H1 (cell line): Measurements from ENCODE around the gene VIPR1. TPM values are rescaled to one million over a fixed set of nuclear protein-coding genes. Genes with fewer than 3 reads are reported as not detected.

Experiments used
- CTCF ChIA-PET: fragments of 300-600 bp; sonication (Branson Sonifier 250); formaldehyde crosslinking; loops from one replicate; lab custom pipeline; 2021; ENCODE audit not compliant: partially characterized antibody; lab: Charles Lee
- POLR2A ChIA-PET: fragments of 300-600 bp; sonication (Branson Sonifier 250); formaldehyde crosslinking; loops from one replicate; lab custom pipeline; 2021; ENCODE audit warnings: inconsistent platforms; ENCODE audit not compliant: partially characterized antibody; lab: Charles Lee
- DNase-seq, 2 experiments: peaks; one replicate each; pipeline versions ENCODE4 v3.0.0 to v3.0.0-alpha.2; 2010 to 2022; ENCODE audit warnings: low spot score in 2 of 2, low read depth in 1 of 2, mixed read lengths in 1 of 2
- FAIRE-seq: peaks from 2 replicates; lab custom pipeline; 2011; peaks lifted over from hg19 to GRCh38; lab: Jason Lieb, UNC
- H2AFZ ChIP-seq: 2 replicates; pipeline ENCODE4 v1.8.1; 2012; ENCODE audit warnings: low read length, inconsistent platforms
- H2AK5ac ChIP-seq: 2 replicates; pipeline ENCODE4 v1.6.1; 2013; ENCODE audit warnings: low read depth, low read length
- H2BK120ac ChIP-seq: replicated peaks from 2 replicates; pipeline ENCODE3; 2013; ENCODE audit warnings: low read depth, low read length, inconsistent platforms
- H2BK12ac ChIP-seq: 2 replicates; pipeline ENCODE4 v1.6.1; 2013; ENCODE audit warnings: low read depth, low read length
- H2BK15ac ChIP-seq: 2 replicates; pipeline ENCODE4 v1.6.1; 2013; ENCODE audit warnings: low read length
- H2BK20ac ChIP-seq: 2 replicates; pipeline ENCODE4 v1.6.1; 2013; ENCODE audit warnings: low read length
- H2BK5ac ChIP-seq: 2 replicates; pipeline ENCODE4 v1.6.1; 2013; ENCODE audit warnings: low read depth, low read length
- H3K14ac ChIP-seq: 2 replicates; pipeline ENCODE4 v1.6.1; 2013; ENCODE audit warnings: inconsistent platforms; ENCODE audit not compliant: insufficient read length
- H3K18ac ChIP-seq: 2 replicates; pipeline ENCODE4 v1.6.1; 2013; ENCODE audit warnings: low read length; ENCODE audit errors: extremely low read depth
- H3K23ac ChIP-seq: 2 replicates; pipeline ENCODE4 v1.6.1; 2013; ENCODE audit warnings: inconsistent platforms; ENCODE audit not compliant: insufficient read length
- H3K23me2 ChIP-seq: 2 replicates; pipeline ENCODE4 v1.6.1; 2013; ENCODE audit warnings: low read depth, low read length
- H3K27ac ChIP-seq: 2 replicates; pipeline ENCODE4 v1.6.1; 2011; ENCODE audit warnings: low read depth, low read length, inconsistent platforms
- H3K27me3 ChIP-seq, 4 experiments: replicated peaks in 1 of 4; 1 replicate in 1 of 4; 2 replicates in 3 of 4; pipeline versions ENCODE4 v1.6.1 to v1.8.1; 2011 to 2013; ENCODE audit warnings: low read length in 3 of 4, mild to moderate bottlenecking in 3 of 4, inconsistent platforms in 2 of 4, mixed read lengths in 2 of 4, moderate library complexity in 1 of 4; ENCODE audit not compliant: control insufficient read depth in 3 of 4, insufficient read depth in 3 of 4; ENCODE audit errors: extremely low read depth in 1 of 4
- H3K36me3 ChIP-seq, 4 experiments: 2 replicates each; pipeline versions ENCODE4 v1.6.1 to v1.8.1; 2011 to 2013; ENCODE audit warnings: mild to moderate bottlenecking in 4 of 4, low read length in 3 of 4, moderate library complexity in 2 of 4, control low read depth in 1 of 4, inconsistent platforms in 1 of 4; ENCODE audit not compliant: insufficient read depth in 4 of 4, control insufficient read depth in 2 of 4
- H3K4ac ChIP-seq: replicated peaks from 2 replicates; pipeline ENCODE3; 2013; ENCODE audit warnings: low read length, low read depth, mixed read lengths, inconsistent platforms; ENCODE audit not compliant: insufficient read length
- H3K4me1 ChIP-seq, 4 experiments: replicated peaks in 1 of 4; 1 replicate in 1 of 4; 2 replicates in 3 of 4; pipeline versions ENCODE4 v1.6.1 to v1.8.1; 2011 to 2013; ENCODE audit warnings: low read length in 3 of 4, inconsistent platforms in 2 of 4, mixed read lengths in 1 of 4; ENCODE audit not compliant: insufficient read depth in 4 of 4, control insufficient read depth in 3 of 4
- H3K4me2 ChIP-seq, 2 experiments: 2 replicates each; pipeline versions ENCODE4 v1.6.1 to v1.8.1; 2011 to 2013; ENCODE audit warnings: low read depth in 2 of 2, low read length in 2 of 2, control low read depth in 1 of 2, inconsistent platforms in 1 of 2, mild to moderate bottlenecking in 1 of 2; ENCODE audit not compliant: insufficient read depth in 1 of 2
- H3K4me3 ChIP-seq, 4 experiments: fragments of 200-600, 300-600 bp in 1 of 4; sonication (generic), shearing (Covaris generic), sonication (Bioruptor Twin) in 1 of 4; 2 replicates each; pipeline versions ENCODE4 v1.5.1 to v1.8.1; 2011 to 2016; ENCODE audit warnings: low read length in 4 of 4, low read depth in 3 of 4, control low read depth in 2 of 4, inconsistent platforms in 2 of 4, mild to moderate bottlenecking in 2 of 4, mixed read lengths in 1 of 4, moderate library complexity in 1 of 4; ENCODE audit not compliant: insufficient read depth in 2 of 4; ENCODE audit errors: extremely low read depth in 1 of 4
- H3K56ac ChIP-seq: replicated peaks from 2 replicates; pipeline ENCODE3; 2013; ENCODE audit warnings: low read depth, mild to moderate bottlenecking, mixed read lengths, low read length, inconsistent platforms; ENCODE audit not compliant: insufficient read length
- H3K79me1 ChIP-seq: 2 replicates; pipeline ENCODE4 v1.6.1; 2013; ENCODE audit warnings: low read depth, low read length, control low read depth
- H3K79me2 ChIP-seq, 2 experiments: 2 replicates each; pipeline versions ENCODE4 v1.6.1 to v1.8.1; 2012 to 2013; ENCODE audit warnings: low read length in 2 of 2, mild to moderate bottlenecking in 2 of 2, inconsistent platforms in 1 of 2; ENCODE audit not compliant: insufficient read depth in 2 of 2, control insufficient read depth in 1 of 2
- H3K9ac ChIP-seq, 4 experiments: replicated peaks in 1 of 4; 1 replicate in 1 of 4; 2 replicates in 3 of 4; pipeline versions ENCODE4 v1.6.1 to v1.8.1; 2011 to 2013; ENCODE audit warnings: low read depth in 3 of 4, low read length in 3 of 4, control low read depth in 2 of 4, mild to moderate bottlenecking in 2 of 4, moderate library complexity in 2 of 4, inconsistent platforms in 1 of 4; ENCODE audit errors: extremely low read depth in 1 of 4
- H3K9me3 ChIP-seq, 2 experiments: 2 replicates each; pipeline versions ENCODE4 v1.6.1 to v1.8.1; 2012 to 2013; ENCODE audit warnings: mild to moderate bottlenecking in 2 of 2, moderate library complexity in 2 of 2, control low read depth in 1 of 2, inconsistent platforms in 1 of 2, low read depth in 1 of 2, low read length in 1 of 2, mixed read lengths in 1 of 2; ENCODE audit not compliant: insufficient read depth in 2 of 2
- H4K20me1 ChIP-seq, 2 experiments: replicated peaks in 1 of 2; 2 replicates each; pipeline versions ENCODE3 to v1.8.1; 2011 to 2013; ENCODE audit warnings: inconsistent platforms in 2 of 2, low read length in 2 of 2, mild to moderate bottlenecking in 1 of 2; ENCODE audit not compliant: insufficient read depth in 2 of 2, control insufficient read depth in 1 of 2
- H4K5ac ChIP-seq: 2 replicates; pipeline ENCODE4 v1.6.1; 2013; ENCODE audit warnings: low read length, low read depth, mixed read lengths, inconsistent platforms; ENCODE audit not compliant: insufficient read length
- H4K8ac ChIP-seq: 2 replicates; pipeline ENCODE4 v1.8.0; 2013; ENCODE audit warnings: mild to moderate bottlenecking, moderate library complexity, low read length, inconsistent platforms; ENCODE audit not compliant: insufficient read depth; ENCODE audit errors: extremely low read depth
- H4K91ac ChIP-seq: replicated peaks from 2 replicates; pipeline ENCODE3; 2013; ENCODE audit warnings: low read length, mixed read lengths, inconsistent platforms; ENCODE audit not compliant: insufficient read length
- EP300 ChIP-seq, 2 experiments: IDR thresholded peaks; 1 replicate in 1 of 2; 2 replicates in 1 of 2; pipeline ENCODE4 v1.6.1; 2011 to 2012; ENCODE audit warnings: low read depth in 2 of 2, low read length in 2 of 2, mild to moderate bottlenecking in 2 of 2, borderline replicate concordance in 1 of 2, inconsistent platforms in 1 of 2, moderate library complexity in 1 of 2
- KDM1A ChIP-seq: fragments of 200-600, 300-600 bp; sonication (generic); IDR thresholded peaks from 2 replicates; pipeline ENCODE4 v1.7.1; 2016; ENCODE audit warnings: mild to moderate bottlenecking, low read length, borderline replicate concordance
- RAD21 ChIP-seq, 2 experiments: IDR thresholded peaks in 1 of 2; conservative IDR thresholded peaks in 1 of 2; 2 replicates each; pipeline ENCODE4 v1.6.1; 2011; ENCODE audit warnings: low read depth in 2 of 2, low read length in 2 of 2, improper control_type of control experiment in 1 of 2, inconsistent platforms in 1 of 2, mild to moderate bottlenecking in 1 of 2, moderate library complexity in 1 of 2
- SP1 ChIP-seq: IDR thresholded peaks from 2 replicates; pipeline ENCODE4 v1.6.1; 2011; ENCODE audit warnings: low read depth, low read length
- TEAD4 ChIP-seq: IDR thresholded peaks from 2 replicates; pipeline ENCODE4 v1.6.1; 2012; ENCODE audit warnings: low read depth, low read length, inconsistent platforms, mixed read lengths
- whole genome bisulfite sequencing, 2 experiments: shearing (Covaris generic) in 1 of 2; methylation state at CpG; one replicate each; pipeline versions ENCODE4 v1.1.6 to v1.1.7; 2013 to 2015; ENCODE audit warnings: low lambda C conversion rate in 2 of 2, mixed read lengths in 2 of 2, inconsistent platforms in 1 of 2, low coverage in 1 of 2, missing lambda C conversion rate in 1 of 2; ENCODE audit not compliant: insufficient replicate concordance in 2 of 2, insufficient coverage in 1 of 2, insufficient read length in 1 of 2; ENCODE audit errors: extremely low coverage in 1 of 2, missing lambda C conversion rate in 1 of 2; 5-methylcytosine and 5-hydroxymethylcytosine counted together
- polyA plus RNA-seq, 7 experiments: library from polyadenylated mRNA; depleted of rRNA in 3 of 7; stranded (reverse) in 5 of 7; unstranded in 2 of 7; fragments of >200 nt in 5 of 7; fragments of 200-250 nt in 2 of 7; gene quantifications; 1 replicate in 5 of 7; 2 replicates in 1 of 7; 4 replicates in 1 of 7; pipeline versions ENCODE4 v1.2.1 to v1.2.3, GENCODE V29; 2011 to 2013; ENCODE audit warnings: missing spikeins in 2 of 7, mixed read lengths in 2 of 7
- total RNA-seq: library from RNA; stranded (reverse); fragmentation: NEBNext Ultra II Directional; extraction: Animal tissue kit (Norgen Biotek cat#: 25700); gene quantifications from 2 replicates; pipeline ENCODE4 v1.2.1, GENCODE V29; 2021

Gene VIPR1
- total and polyA plus RNA-seq, 2 of the 8 experiments (the other 6 are each of a cell fraction or from before 2014, with no cell fraction given): 7.8 to 10.1 TPM

- H3K9me3 ChIP-seq: no peaks in the 10 kb centered on the region
- peak overlapping the region; percentile 63; the same call in 1 of the 2 replicates for H4K8ac ChIP-seq
- ChIA-PET CTCF (interaction anchor here (0.7 to 3.4 kb wide), 6 partner anchors 11 to 54 kb away, joined by 3 to 15 read pairs (median 4); no protein-coding TSS in a partner anchor), POLR2A (interaction anchor here (1.5 to 1.7 kb wide), 3 partner anchors 34 to 57 kb away, joined by 4 to 8 read pairs (median 4); no protein-coding TSS in a partner anchor)
- peak overlapping the region; percentile 63 for H3K4ac ChIP-seq
- H2BK5ac ChIP-seq: peak overlapping the region; percentile 45; the same call in 1 of the 2 replicates
- H2AK5ac ChIP-seq: peak overlapping the region; percentile 20; the same call in 1 of the 2 replicates
- no peak overlapping the region for H2BK120ac ChIP-seq
- peak overlapping the region; percentile 56 to 60 for H3K4me2 ChIP-seq
- no peak overlapping the region for H3K14ac ChIP-seq
- DNase-seq (peak; percentile 61 to 78), FAIRE-seq (peak; percentile 93)
- peak overlapping the region; percentile 28 for H4K5ac ChIP-seq
- H2AFZ ChIP-seq: 0 out of 2 replicates have a peak overlapping the region, but pooled peaks have one; percentile 35
- no peaks in the 10 kb centered on the region for H3K36me3 ChIP-seq
- peaks cover 12% of the 10 kb centered on the region; the same call in 1 of the 2 replicates for H3K23me2 ChIP-seq
- no peak overlapping the region for H3K56ac ChIP-seq
- H3K27ac ChIP-seq: no peak overlapping the region
- peak overlapping the region; percentile 24 for H2BK20ac ChIP-seq
- H2BK15ac ChIP-seq: peak overlapping the region; percentile 34; the same call in 1 of the 2 replicates
- no peaks in the 10 kb centered on the region for H3K79me2 ChIP-seq
- TF ChIP-seq TEAD4: peak; percentile 91
- peak; percentile 22; the same call in 1 of the 2 replicates for TF ChIP-seq SP1
- peak in 1 of 2 experiments; percentile 3; a peak in 1 of 4 replicates for TF ChIP-seq RAD21 (IDR thresholded peaks at IDR 0.05 in 1 of 2, conservative IDR thresholded peaks at IDR 0.05 in 1 of 2; ENCODE audit: low read depth in 2 of 2, low read length in 2 of 2)
- no peak for TF ChIP-seq EP300 (IDR thresholded peaks at IDR 0.05; ENCODE audit: borderline replicate concordance in 1 of 2, low read depth in 2 of 2, low read length in 2 of 2)
- no peak for TF ChIP-seq KDM1A
- peaks cover 0 to 4% (median 3%) of the 10 kb centered on the region in 4 experiments; a peak in 6 of 7 replicates for H3K4me1 ChIP-seq
- peak overlapping the region in 1 of 4 experiments; percentile 52; a peak in 1 of 7 replicates for H3K9ac ChIP-seq
- no peaks in the 10 kb centered on the region for H3K79me1 ChIP-seq
- peak overlapping the region; percentile 20 for H3K18ac ChIP-seq
- H3K4me3 ChIP-seq: peak overlapping the region in 1 of 4 experiments; percentile 23; a peak in 1 of 8 replicates
- peak overlapping the region; percentile 99 for H4K91ac ChIP-seq
- peak overlapping the region; percentile 84 for H2BK12ac ChIP-seq
- no peak overlapping the region for H3K23ac ChIP-seq
- H3K27me3 ChIP-seq: peaks cover 0 to 41% (median 27%) of the 10 kb centered on the region in 4 experiments; a peak in 6 of 7 replicates
- H4K20me1 ChIP-seq: no peaks in the 10 kb centered on the region
- WGBS, 2 experiments: 67% methylated on average over 13 of the region's 13 CpGs; no CpG with 5 or more reads in 1 of the 2 experiments
These were observed 5.3 kb upstream of the VIPR1 start for GRCh38 chr3:42497009-42497731.
